HG03520 (cell line): Measurements from ENCODE around the gene CDH5.

ENCODE experiments used
- ATAC-seq: cut with Tn5 transposase; IDR thresholded peaks from one replicate; pipeline ENCODE4 v1.9.1; 2021; ENCODE audit warnings: mild to moderate bottlenecking, moderate library complexity; ENCODE audit not compliant: unreplicated experiment

Gene CDH5

DNA sequence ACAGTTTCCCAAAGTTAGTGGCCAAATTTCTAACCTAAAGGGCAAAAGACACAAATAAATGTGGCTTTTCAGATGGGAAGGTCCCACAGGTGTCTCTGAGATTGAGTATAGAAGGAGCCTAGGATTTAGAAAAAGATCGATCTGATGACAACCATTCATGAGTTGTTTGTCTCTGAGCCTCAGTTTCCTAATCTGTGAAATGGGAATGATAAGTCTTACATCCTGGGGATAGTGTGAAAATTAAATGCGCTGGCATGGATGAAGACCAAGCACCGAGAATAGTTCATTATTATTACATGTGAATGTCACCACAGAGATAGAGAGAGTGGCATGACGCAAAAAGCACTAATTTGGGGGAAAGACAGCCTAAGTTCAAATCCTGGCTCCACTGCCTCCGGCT, 7.2 kb downstream of the CDH5 start:
- ATAC-seq = no peak

- no peak for ATAC-seq
Measured at GRCh38 chr16:66374176-66374575, 7.7 kb downstream of the CDH5 start.

DNA sequence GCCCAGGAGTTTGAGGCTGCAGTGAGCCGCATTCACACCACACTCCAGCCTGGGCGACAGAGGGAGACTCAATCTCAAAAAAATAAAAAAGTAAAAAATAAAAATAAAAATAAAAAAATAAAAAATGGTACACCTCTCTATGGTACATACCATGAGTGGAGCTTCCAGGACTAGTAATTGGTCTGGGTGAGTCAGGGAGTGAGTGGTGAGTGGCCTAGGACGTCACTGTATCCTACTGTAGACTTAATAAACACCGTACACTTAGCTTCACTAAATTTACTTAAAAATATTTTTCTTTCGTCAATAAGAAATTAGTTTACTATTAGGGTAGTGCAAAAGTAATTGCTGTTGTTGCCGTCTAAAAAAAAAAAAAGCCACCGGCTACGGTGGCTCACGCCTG, 9.0 kb downstream of the CDH5 start:
- no peak for ATAC-seq

DNA sequence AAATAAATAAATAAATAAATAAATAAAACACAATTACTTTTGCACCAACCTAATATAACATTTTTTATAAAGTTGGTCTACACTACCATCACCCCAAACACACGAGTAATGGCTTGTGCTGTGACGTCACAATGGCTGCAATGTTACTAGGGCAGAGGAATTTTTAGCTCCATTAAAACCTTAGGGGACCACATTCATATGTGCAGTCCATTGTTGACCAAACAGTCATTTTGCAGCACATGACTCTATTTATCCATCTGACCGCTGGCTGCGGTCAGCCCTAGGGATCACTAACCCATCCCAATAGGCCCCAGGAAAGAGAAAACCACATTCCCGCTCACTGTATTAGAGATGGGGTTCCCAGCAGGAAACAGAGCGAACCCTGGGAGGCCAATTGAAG, 9.6 kb downstream of the CDH5 start:
- ATAC-seq = no peak

DNA sequence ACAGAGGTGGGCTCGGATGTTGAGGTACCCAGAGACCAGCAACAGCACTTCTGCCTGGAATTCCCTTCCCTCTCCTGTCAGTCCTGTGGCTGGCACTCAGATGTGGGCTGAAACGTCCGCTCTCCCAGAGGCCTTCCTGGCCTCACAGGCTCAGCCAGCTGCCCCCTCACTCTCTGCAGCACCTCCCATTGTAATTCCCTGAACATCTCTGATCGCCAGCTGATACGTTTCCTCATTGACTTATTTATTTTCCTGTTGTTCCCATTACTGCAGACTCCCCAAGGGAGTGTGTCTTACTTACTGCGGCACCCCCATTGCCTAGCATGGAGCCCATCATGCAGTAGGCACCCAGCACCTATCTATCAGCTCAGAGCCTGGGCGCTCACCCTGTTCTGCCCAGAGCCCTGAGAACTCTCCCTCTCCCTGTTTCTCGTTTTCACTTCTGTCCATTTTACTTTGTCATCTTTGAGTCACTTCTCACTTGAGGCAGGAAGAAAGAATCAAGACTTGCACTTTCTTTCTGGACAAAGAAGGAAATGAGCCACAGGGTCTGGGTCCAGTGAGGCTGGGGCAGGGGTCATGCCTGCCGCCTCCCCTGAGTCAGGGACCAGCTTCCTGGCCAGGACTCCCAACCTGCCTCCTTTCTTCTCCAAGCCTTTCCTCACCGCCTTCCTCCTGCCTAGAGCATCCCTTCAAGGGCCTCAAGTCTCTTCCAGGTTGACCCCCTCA, 10.2 kb downstream of the CDH5 start:
- ATAC-seq = no peak

DNA sequence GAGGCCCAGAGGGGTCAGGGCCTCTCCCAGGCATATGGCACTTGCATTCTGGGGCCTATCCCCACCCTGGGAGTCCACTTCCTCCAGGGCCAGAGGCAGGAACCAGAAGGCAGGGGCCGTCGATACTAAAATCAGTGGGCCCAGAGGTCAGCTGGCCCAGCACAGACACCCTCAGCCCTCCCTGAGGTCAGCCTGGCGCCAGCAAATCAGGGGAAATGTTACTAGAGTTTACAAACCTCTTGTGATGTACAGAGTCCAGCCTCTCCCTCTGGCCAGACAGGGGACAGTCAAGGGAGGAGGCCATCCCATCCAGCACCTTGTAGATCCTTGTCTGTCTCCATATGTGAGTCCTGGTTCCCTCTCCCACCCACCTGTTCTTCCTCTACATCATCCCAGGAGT, 10.8 kb downstream of the CDH5 start:
- no peak for ATAC-seq

DNA sequence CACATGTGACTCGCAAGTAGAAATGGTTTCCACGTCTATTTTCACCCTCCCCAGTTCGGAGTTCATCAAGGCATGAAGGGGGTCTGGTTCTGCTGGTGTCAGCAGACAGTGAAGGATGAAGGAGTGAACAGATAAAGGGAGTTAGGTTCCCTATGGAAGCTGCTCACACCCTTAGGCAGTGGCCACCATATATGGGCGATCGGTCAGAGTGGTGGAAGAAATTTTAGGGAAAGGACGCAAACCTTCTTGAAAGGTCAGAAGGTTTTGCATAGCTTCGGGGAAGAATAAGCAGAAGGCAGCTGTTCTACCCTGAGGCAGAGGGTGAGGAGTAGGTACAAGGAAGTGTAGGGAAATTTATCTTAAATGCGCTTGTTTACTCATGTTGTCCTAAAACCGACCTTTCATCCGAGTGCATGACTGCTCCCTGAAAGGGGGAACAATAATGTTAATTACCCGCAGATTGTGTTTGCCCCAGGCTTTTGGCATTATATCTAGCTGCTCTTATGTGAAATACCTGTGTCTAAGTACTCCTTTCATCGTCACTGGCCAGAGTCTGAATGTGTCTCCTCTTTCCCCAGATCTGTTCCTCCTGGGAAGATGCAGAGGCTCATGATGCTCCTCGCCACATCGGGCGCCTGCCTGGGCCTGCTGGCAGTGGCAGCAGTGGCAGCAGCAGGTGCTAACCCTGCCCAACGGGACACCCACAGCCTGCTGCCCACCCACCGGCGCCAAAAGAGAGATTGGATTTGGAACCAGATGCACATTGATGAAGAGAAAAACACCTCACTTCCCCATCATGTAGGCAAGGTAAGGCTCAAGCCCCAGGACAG, 12.5 kb downstream of the CDH5 start:
- no peak for ATAC-seq

GRCh38 chr16:66379571-66379941, 13.1 kb downstream of the CDH5 start:
- ATAC-seq = no peak

DNA sequence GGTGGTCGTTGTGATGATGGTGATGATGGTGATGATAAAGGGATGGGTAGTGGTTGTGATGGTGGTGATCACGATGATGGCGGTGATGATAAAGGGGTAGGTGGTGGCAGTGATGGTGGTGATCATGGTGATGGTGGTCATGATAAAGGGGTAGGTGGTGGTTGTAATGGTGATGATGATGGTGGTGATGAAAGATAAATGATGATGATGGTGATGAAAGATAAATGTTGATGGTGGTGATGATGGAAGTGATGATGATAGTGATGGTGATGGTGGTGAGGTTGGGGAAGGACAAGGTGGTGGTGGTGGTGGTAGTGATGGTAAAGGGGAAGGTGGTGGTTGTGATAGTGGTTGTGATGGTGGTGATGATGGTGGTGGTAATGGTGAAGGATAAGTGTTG, 13.9 kb downstream of the CDH5 start:
- ATAC-seq = no peak

- ATAC-seq = no peak
Measured at GRCh38 chr16:66381585-66382170, 15.2 kb downstream of the CDH5 start.

DNA sequence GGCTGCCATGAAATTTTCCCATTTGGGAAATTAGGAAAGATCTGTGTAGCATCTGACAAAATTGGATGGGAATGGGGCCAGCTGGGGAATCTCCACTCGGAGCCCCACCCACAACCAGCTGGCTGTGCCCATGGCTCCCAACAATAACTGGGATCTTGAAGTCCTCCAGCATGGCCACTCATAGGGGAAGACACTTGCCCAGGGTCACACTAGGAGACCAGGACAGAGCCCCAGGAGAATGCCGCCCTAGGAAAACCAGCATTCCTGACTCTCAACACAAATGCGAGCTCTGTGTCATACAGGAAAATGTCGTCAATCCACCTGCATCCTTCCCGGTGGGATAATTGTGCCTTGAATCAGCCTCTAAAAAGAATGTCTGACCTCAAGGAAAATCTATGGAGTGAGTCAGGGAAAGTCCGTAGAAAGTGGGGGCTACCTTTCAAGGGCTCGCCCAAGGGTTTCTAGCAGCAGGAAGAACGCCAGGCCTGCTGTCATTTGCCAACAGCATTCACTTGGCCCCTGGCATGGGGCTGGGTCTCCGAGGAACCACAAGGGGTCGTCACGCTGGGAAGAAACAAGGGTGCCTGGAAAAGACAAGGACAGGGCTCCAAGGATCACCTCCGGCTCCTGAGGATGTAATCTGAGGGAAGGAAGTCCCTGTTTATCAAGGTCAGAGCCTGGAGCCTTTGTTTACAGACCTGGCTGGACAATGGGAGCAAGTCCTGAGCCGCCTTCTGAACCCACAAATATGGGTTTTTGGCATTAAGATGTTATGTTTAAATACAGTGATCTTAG, 15.9 kb downstream of the CDH5 start:
- ATAC-seq = no peak

- no peak for ATAC-seq
Measured at GRCh38 chr16:66382966-66383299, 16.4 kb downstream of the CDH5 start.

- ATAC-seq = no peak
Measured at GRCh38 chr16:66383551-66383950, 17.1 kb downstream of the CDH5 start.

- ATAC-seq = no peak
Measured at GRCh38 chr16:66385415-66385814, 18.9 kb downstream of the CDH5 start.

DNA sequence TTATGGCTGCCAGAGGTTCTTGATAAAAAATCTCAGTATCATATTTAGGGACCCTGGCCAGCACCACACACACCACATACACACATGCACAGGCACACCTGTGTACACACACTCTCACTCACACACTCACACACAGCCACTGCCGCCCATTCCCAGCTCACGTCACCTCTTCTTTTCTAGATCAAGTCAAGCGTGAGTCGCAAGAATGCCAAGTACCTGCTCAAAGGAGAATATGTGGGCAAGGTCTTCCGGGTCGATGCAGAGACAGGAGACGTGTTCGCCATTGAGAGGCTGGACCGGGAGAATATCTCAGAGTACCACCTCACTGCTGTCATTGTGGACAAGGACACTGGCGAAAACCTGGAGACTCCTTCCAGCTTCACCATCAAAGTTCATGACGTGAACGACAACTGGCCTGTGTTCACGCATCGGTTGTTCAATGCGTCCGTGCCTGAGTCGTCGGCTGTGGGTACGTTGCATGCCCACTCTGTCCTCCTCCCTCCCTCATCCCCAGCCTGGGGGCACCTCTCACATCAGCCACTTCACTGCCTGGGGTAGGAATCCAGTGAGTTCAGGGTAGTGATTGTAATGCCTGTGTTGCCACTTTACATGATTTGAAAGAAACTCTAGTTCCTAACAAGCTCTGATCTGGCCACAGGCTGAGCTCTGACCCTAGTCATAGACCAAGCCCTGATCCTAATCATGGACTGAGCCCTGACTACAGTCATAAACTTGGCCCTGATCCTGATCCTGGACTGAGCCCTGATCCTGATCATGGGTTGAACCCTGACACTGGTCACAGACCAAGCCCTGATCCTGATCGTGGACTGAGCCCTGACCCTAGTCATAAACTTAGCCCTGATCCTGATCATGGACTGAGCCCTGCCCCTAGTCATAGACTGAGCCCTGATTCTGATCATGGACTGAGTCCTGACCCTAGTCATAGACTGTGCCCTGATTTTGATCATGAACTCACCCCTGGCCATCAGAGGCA, 20.4 kb downstream of the CDH5 start:
- ATAC-seq = no peak

DNA sequence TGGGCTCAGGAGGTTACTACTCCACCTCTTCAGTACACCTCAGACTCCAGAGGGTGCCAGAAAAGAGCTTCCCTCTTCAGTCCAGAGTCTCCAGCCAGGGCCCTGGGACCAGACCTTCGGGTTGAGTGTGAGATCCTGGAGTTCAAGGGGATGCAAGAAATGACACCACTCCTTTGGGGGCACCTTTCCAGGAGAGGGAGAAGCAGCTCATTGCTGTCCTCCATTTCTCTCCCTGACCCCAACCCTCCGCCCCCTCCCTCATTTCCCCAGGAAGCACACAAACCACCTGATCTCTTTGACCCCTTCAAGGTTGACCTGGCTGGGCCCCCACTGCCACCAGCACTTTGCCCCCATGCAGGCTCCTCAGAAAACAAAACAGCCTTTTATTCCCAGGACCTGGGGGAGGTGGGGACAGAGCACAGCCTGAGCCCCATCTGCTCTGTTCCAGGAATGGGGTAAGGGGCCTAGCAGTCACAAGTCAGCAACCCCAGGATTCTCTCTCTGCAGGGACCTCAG, 21.4 kb downstream of the CDH5 start:
- no peak for ATAC-seq

DNA sequence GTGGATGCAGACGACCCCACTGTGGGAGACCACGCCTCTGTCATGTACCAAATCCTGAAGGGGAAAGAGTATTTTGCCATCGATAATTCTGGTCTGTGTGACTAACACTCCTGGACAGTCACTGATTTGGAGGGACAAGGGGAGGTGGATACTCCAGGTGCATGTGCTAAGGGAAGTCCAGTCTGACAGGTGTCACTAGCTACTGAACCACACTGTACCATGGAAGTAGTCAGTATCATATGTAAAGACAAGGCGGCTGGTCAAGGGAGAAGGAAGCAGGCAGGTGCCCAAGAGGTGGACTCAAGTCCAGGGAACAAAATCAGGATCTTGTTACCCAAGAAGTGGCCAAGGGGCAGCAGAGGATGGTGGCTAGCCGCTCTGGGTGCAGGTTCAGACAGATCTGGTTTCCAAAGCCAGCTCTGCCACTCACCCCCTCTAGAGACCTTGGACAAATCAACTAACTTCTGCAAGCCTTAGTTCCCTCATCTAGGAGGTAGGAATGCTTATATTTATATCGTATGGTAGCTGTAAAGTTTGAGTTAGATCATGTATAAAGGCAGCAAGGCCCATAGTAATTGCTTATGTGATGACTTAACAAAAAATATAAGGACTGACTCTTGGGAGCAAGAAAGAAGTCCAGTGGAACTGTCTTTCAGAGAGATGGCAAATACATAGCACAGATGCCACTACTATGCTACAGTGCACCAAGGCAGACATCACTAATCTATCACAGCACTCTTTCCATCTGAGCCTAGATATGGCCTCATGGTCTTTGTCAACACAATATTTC, 22.1 kb downstream of the CDH5 start:
- ATAC-seq = no peak

- ATAC-seq = no peak
Measured at GRCh38 chr16:66389256-66390176, 23.0 kb downstream of the CDH5 start.
